ENCODE data around the gene GPX6.

DNA sequence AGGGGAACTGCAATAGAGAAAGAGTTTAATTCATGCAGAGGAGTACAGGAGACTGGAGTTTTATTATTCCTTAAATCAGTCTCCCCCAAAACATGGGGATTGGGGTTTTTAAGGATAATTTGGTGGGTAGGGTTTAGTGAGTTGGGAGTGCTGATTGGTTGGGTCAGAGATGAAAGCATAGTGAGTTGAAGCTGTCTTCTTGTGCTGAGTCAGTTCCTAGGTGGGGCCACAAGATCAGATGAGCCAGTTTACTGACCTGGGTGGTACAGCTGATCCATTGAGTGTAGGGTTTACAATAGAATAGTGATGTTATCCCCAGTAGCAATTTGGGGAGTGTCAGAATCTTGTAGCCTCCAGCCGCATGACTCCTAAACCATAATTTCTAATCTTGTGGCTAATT lies 29.1 kb downstream of the GPX6 start:
- TF ChIP-seq, protein P1, sequence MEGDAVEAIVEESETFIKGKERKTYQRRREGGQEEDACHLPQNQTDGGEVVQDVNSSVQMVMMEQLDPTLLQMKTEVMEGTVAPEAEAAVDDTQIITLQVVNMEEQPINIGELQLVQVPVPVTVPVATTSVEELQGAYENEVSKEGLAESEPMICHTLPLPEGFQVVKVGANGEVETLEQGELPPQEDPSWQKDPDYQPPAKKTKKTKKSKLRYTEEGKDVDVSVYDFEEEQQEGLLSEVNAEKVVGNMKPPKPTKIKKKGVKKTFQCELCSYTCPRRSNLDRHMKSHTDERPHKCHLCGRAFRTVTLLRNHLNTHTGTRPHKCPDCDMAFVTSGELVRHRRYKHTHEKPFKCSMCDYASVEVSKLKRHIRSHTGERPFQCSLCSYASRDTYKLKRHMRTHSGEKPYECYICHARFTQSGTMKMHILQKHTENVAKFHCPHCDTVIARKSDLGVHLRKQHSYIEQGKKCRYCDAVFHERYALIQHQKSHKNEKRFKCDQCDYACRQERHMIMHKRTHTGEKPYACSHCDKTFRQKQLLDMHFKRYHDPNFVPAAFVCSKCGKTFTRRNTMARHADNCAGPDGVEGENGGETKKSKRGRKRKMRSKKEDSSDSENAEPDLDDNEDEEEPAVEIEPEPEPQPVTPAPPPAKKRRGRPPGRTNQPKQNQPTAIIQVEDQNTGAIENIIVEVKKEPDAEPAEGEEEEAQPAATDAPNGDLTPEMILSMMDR (IDR thresholded peaks at IDR 0.05), result no peak
- TF ChIP-seq SIN3A (IDR thresholded peaks at IDR 0.05; ENCODE audit: borderline replicate concordance, insufficient read depth, low read depth, low read length), result no peak

Data from Panc1 (cell line).